ENCODE results near the gene RAB27A.

- TF ChIP-seq CTCF (optimal IDR thresholded peaks at IDR 0.05 in 1 of 3, IDR thresholded peaks at IDR 0.05 in 1 of 3, conservative IDR thresholded peaks at IDR 0.05 in 1 of 3; ENCODE audit: extremely low read depth in 1 of 3, insufficient read depth in 2 of 3, low read length in 3 of 3) (no peak), EZH2 (IDR thresholded peaks at IDR 0.05; ENCODE audit: low read length) (no peak)
Measured at GRCh38 chr15:55226127-55226526, 63.5 kb downstream of the RAB27A start.
